ENCODE measurements around the gene CRTC1.

DNA sequence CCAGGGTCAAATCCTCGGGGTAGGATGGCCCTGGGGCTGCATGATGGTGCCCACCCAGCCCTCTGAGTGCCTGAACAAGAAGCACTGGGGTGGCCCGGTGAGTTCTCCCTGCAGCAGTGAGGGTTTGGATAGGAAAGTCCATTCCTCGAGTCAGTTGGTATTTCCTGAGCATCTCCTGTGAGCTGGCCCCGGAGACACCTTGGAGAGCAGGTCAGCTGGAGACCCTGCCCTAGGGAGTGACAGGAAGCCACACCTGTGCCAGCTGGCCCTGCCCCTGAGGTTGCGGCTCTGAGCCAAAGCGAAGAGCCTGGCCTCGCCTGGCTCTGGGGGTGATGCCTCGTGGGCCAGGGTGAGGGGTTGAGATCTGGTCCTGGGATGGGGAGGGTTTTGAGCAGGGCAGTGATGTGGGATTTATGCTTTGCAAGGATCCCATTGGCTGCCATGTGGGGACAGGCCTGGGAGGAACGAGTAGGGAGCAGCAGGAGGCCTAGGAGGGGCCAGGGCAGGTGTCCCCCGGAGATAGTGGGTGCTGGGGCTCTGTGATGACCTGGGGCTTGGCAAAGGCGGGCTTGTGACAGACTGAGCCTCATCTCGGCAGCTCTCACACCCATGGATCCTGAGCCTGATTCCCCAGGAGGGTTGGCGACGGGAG, 16.0 kb downstream of the CRTC1 start:
- TF ChIP-seq CTCF (IDR thresholded peaks at IDR 0.05) (no peak), POLR2A (IDR thresholded peaks at IDR 0.05) (no peak)
